Esophagus muscularis mucosa (tissue), 3 donors: Measurements from ENCODE around the gene CAPS2.

Experiments used
- POLR2A ChIP-seq: fragments of 450-650 bp; IDR thresholded peaks from one replicate; pipeline ENCODE4 v1.6.1; 2017; ENCODE audit warnings: antibody characterized with exemption, moderate library complexity, mild to moderate bottlenecking, low read depth
- TF ChIP-seq, protein P1 (sequence below), 3 experiments: fragments of 200-600 bp in 2 of 3; fragments of 450-650 bp in 1 of 3; sonication (generic) in 2 of 3; IDR thresholded peaks; one replicate each; pipeline ENCODE4 v1.5.1; 2017 to 2019; ENCODE audit warnings: antibody characterized with exemption in 3 of 3, mild to moderate bottlenecking in 2 of 3, moderate library complexity in 1 of 3

GRCh38 chr12:75374971-75375370 lies 44.8 kb upstream of the CAPS2 start:
- TF ChIP-seq, protein P1, sequence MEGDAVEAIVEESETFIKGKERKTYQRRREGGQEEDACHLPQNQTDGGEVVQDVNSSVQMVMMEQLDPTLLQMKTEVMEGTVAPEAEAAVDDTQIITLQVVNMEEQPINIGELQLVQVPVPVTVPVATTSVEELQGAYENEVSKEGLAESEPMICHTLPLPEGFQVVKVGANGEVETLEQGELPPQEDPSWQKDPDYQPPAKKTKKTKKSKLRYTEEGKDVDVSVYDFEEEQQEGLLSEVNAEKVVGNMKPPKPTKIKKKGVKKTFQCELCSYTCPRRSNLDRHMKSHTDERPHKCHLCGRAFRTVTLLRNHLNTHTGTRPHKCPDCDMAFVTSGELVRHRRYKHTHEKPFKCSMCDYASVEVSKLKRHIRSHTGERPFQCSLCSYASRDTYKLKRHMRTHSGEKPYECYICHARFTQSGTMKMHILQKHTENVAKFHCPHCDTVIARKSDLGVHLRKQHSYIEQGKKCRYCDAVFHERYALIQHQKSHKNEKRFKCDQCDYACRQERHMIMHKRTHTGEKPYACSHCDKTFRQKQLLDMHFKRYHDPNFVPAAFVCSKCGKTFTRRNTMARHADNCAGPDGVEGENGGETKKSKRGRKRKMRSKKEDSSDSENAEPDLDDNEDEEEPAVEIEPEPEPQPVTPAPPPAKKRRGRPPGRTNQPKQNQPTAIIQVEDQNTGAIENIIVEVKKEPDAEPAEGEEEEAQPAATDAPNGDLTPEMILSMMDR (IDR thresholded peaks at IDR 0.05), result no peak
- TF ChIP-seq POLR2A, result no peak
